NCI-H146 treated with DMSO at 0.1 percent for 48 hours (cell line): ENCODE data around the gene ABCA6.

Experiments
- DNase-seq: peaks from one replicate; lab custom pipeline; 2025; ENCODE audit not compliant: unreplicated experiment; lab: John Stamatoyannopoulos, UW

Gene ABCA6

GRCh38 chr17:69055334-69055733 is 86.4 kb downstream of the ABCA6 start:
- DNase-seq: no peak

GRCh38 chr17:69050999-69051775 is 90.5 kb downstream of the ABCA6 start:
- no peak for DNase-seq

DNA sequence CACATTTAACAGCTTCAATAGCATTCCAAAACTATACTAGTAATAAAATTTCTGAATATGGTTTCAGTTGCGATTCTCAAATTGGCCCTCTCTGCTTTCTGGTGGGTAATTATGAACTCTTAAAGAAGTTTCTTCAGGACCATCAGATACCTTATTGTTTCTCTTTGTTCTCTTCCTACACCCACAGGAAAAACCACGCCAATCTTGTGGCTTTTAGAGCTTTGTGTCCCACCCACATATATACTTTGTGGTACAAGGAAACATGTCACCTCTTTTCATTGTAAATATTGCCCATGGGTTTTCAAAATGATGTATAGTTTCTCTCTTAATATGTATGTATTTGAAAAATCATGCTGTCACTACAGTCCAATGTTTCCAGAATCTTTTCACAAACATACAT is 93.1 kb downstream of the ABCA6 start:
- DNase-seq: no peak

DNA sequence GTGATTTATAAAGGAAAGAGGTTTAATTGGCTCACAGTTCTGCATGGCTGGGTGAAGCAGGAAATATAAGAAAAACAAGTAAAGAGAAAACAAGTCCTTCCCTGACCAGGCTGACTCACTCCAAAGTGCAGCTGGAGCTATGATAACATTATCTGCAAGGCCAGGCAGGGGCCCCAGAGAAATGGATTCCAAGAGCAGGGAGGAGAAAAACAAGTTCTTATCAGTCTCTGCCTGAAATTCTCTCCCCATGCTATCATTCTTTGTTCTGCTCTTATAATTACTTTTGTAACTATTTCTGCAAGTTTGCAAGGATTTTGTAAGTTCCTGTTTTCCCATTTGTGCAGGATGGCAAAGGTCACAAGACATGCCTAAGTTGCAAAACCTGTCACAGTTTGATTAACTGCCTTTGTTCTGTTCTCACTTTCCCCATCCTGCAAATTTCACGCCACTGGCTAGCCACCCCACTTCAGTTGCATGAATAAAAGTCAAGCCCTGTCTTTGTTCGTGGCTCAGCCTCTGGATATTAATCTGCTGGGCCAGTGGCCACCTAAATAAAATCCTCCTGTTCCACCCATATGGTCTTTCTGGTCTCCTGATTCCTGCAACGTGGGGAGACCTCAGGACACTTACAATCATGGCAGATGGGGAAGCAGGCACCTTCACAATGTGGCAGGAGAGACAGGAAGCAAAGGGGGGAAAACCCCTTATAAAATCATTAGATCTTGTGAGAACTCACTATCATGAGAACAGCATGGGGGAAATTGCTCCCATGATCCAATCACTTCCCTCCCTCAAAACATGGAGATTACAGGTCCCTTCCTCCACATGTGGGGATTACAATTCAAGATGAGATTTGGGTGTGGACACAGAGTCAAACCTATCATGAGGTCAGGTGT is 94.1 kb downstream of the ABCA6 start:
- DNase-seq: no peak

- no peak for DNase-seq
Measured at GRCh38 chr17:69046121-69046807, 95.4 kb downstream of the ABCA6 start.

DNA sequence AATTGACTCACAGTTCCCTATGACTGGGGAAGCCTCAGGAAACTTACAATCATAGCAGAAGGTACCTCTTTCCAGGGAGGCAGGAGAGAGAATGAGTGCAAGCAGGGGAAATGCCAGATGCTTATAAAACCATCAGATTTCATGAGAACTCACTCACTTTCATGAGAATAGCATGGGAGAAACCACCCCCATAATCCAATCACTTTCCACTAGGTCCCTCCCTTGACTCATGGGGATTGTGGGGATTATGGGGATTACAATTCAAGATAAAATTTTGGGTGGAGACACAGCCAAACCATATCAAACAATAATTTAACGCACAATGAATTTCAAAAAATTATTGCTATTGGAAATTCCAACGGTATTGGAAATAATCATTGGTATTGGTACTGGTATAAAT is 96.0 kb downstream of the ABCA6 start:
- DNase-seq: no peak

DNA sequence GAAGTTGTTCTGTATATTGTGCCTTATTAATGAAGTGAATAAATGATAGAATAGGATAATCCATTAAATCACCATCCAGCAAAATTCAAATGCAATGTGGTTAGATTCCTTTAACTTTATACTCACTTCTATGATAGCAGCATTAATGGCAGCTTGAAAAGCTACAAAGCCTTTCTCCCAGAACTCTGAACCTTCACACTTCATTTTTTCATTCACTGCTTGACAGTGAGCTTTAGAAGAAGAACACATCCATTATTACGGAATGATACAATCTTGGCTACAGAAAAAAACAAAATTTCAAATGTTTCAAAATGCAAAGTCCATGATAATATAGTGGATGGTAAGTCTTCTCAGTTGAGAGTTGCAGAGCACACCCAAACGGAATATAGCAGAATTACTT is 97.3 kb downstream of the ABCA6 start:
- no peak for DNase-seq

- no peak for DNase-seq
Measured at GRCh38 chr17:69043098-69043734, 98.5 kb downstream of the ABCA6 start.

- DNase-seq: no peak
Measured at GRCh38 chr17:69042308-69042707, 99.4 kb downstream of the ABCA6 start.

GRCh38 chr17:69031839-69032238 is 109.9 kb downstream of the ABCA6 start:
- no peak for DNase-seq

GRCh38 chr17:69030169-69030568 is 111.5 kb downstream of the ABCA6 start:
- DNase-seq: no peak
